Measurements from ENCODE around the gene POU6F2.

DNA sequence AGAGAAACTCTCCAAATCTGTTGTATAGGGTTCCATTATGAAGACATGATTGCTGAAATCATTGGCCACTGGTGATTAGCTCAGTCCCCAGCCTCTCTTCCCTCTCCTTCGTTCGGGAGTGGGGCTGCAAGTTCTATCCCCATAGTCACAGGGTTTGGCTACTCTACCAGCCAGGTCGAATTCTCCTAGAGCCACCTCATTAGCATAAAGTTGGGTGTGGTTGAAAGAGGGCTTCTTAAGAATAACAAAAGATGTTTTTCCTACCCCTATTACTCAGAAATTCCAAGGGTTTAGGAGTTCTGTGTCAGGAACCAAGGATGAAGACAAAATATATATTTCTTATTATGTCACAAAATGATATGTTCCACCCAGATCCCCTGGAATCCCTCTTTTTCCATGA is 422.3 kb downstream of the POU6F2 start:
- TF ChIP-seq, protein P1, sequence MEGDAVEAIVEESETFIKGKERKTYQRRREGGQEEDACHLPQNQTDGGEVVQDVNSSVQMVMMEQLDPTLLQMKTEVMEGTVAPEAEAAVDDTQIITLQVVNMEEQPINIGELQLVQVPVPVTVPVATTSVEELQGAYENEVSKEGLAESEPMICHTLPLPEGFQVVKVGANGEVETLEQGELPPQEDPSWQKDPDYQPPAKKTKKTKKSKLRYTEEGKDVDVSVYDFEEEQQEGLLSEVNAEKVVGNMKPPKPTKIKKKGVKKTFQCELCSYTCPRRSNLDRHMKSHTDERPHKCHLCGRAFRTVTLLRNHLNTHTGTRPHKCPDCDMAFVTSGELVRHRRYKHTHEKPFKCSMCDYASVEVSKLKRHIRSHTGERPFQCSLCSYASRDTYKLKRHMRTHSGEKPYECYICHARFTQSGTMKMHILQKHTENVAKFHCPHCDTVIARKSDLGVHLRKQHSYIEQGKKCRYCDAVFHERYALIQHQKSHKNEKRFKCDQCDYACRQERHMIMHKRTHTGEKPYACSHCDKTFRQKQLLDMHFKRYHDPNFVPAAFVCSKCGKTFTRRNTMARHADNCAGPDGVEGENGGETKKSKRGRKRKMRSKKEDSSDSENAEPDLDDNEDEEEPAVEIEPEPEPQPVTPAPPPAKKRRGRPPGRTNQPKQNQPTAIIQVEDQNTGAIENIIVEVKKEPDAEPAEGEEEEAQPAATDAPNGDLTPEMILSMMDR (IDR thresholded peaks at IDR 0.05) = no peak
- TF ChIP-seq POLR2A (IDR thresholded peaks at IDR 0.05) = no peak
- TF ChIP-seq EP300 (IDR thresholded peaks at IDR 0.05; ENCODE audit: low read depth) = no peak
- TF ChIP-seq POLR2AphosphoS5 (IDR thresholded peaks at IDR 0.05) = no peak

All from transverse colon (tissue), 4 donors.